ENCODE measurements around the gene RAB11A. TPM values are rescaled to one million over a fixed set of nuclear protein-coding genes. Genes with fewer than 3 reads are reported as not detected.
A peak's percentile ranks its signal among the peaks of the same experiment; 100 is the strongest.

The RAB11A gene
- total RNA-seq, 1 donor from 2014 or later, result 153 TPM

DNA sequence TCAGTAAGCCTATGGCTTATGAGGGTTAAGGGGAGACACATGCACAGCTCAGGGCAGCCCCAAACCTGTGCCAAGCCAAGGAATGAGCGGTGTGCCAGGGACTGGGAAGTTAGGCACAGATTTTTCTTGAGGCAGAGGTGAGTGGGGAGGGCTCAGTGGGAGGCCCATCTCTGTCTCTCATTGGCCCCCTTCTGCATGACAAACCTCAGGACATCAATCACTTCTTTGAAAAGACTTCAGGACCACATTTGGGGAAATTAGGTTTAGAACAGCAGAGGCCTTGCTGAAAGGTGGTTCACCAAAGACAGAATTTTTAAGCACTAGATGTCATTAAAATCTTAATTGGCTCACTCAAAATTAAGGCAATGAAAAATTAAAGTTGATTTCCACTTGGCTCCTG, 57.2 kb downstream of the RAB11A start:
- Mint-ChIP-seq H3K36me3 (ENCODE audit: low read depth) (no peaks in the 10 kb centered on the region), H3K27me3 (ENCODE audit: low read depth) (no peaks in the 10 kb centered on the region), H3K4me3 (ENCODE audit: unreplicated experiment) (no peak overlapping the region), H3K9me3 (ENCODE audit: low read depth) (no peaks in the 10 kb centered on the region), H3K27ac (ENCODE audit: unreplicated experiment) (no peak overlapping the region), H3K4me1 (ENCODE audit: low read depth) (no peaks in the 10 kb centered on the region)
- TF ChIP-seq CTCF (IDR thresholded peaks at IDR 0.05), result no peak
- no peak for DNase-seq (ENCODE audit: low spot score)

DNA sequence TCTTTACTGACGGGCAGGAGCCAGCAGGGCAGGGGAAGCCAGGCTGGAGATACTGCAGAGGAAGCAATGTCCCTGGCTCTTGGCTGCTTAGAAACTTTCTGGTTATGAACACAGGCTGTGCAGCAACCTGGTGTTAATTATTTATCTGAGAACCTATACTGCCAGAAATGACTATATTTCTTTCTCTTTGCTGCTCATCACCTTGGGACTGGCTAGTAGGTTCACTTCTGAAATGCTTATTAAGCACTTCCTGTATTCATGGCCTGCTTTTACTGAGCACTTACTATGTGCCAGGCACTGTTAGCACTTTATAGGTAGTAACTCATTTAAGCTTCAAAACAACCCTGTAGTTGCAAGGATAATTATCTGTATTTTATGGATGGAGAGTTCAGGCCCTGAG, 57.6 kb downstream of the RAB11A start:
- H3K27me3 Mint-ChIP-seq (ENCODE audit: low read depth), result no peaks in the 10 kb centered on the region
- no peak overlapping the region for H3K27ac Mint-ChIP-seq (ENCODE audit: unreplicated experiment)
- H3K4me1 Mint-ChIP-seq (ENCODE audit: low read depth), result no peaks in the 10 kb centered on the region
- TF ChIP-seq CTCF (IDR thresholded peaks at IDR 0.05), result no peak
- DNase-seq (ENCODE audit: low spot score), result no peak
- H3K36me3 Mint-ChIP-seq (ENCODE audit: low read depth), result no peaks in the 10 kb centered on the region
- H3K9me3 Mint-ChIP-seq (ENCODE audit: low read depth), result no peaks in the 10 kb centered on the region
- no peak overlapping the region for H3K4me3 Mint-ChIP-seq (ENCODE audit: unreplicated experiment)

DNA sequence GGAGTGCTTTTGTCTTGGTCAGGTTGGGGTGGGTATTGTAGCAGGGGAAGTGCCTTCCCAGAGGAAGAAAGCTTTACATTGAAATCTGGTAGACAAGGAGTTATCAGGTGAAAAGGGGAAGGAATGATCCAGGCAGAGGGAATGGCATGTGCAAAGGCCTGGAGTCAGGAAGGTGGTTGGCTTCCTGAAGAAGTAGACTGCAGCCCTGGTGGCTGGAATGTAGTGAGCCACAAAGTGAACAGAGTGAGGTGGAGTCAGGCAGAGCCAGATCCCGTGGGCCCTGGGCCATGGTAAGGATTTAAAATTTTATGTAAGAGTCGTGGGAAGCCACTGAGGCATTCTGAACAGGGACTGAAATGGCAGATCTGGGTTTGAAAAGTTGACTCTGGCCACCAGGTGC, 58.3 kb downstream of the RAB11A start:
- no peaks in the 10 kb centered on the region for H3K9me3 Mint-ChIP-seq (ENCODE audit: low read depth)
- H3K4me1 Mint-ChIP-seq (ENCODE audit: low read depth), result no peaks in the 10 kb centered on the region
- no peak for DNase-seq (ENCODE audit: low spot score)
- no peaks in the 10 kb centered on the region for H3K27me3 Mint-ChIP-seq (ENCODE audit: low read depth)
- no peak overlapping the region for H3K4me3 Mint-ChIP-seq (ENCODE audit: unreplicated experiment)
- peak; percentile 50 for TF ChIP-seq CTCF (IDR thresholded peaks at IDR 0.05)
- no peak overlapping the region for H3K27ac Mint-ChIP-seq (ENCODE audit: unreplicated experiment)
- H3K36me3 Mint-ChIP-seq (ENCODE audit: low read depth), result no peaks in the 10 kb centered on the region

GRCh38 chr15:65929573-65929972, 60.3 kb downstream of the RAB11A start:
- Mint-ChIP-seq H3K4me3 (ENCODE audit: unreplicated experiment) (no peak overlapping the region), H3K27me3 (ENCODE audit: low read depth) (no peaks in the 10 kb centered on the region), H3K36me3 (ENCODE audit: low read depth) (no peaks in the 10 kb centered on the region), H3K4me1 (ENCODE audit: low read depth) (no peaks in the 10 kb centered on the region), H3K27ac (ENCODE audit: unreplicated experiment) (no peak overlapping the region), H3K9me3 (ENCODE audit: low read depth) (no peaks in the 10 kb centered on the region)
- no peak for DNase-seq (ENCODE audit: low spot score)
- no peak for TF ChIP-seq CTCF (IDR thresholded peaks at IDR 0.05)

GRCh38 chr15:65930134-65930533, 60.8 kb downstream of the RAB11A start:
- Mint-ChIP-seq H3K4me3 (ENCODE audit: unreplicated experiment) (no peak overlapping the region), H3K27me3 (ENCODE audit: low read depth) (no peaks in the 10 kb centered on the region), H3K27ac (ENCODE audit: unreplicated experiment) (no peak overlapping the region), H3K36me3 (ENCODE audit: low read depth) (no peaks in the 10 kb centered on the region), H3K9me3 (ENCODE audit: low read depth) (no peaks in the 10 kb centered on the region), H3K4me1 (ENCODE audit: low read depth) (no peaks in the 10 kb centered on the region)
- TF ChIP-seq CTCF (IDR thresholded peaks at IDR 0.05), result no peak
- no peak for DNase-seq (ENCODE audit: low spot score)

Data from chondrocyte (in vitro differentiated cells).